ENCODE results near the gene SH3PXD2A. TPM values are rescaled to one million over a fixed set of nuclear protein-coding genes. Genes with fewer than 3 reads are reported as not detected.

The SH3PXD2A gene
- total RNA-seq, 1 experiment from 2014 or later = 54.9 TPM

DNA sequence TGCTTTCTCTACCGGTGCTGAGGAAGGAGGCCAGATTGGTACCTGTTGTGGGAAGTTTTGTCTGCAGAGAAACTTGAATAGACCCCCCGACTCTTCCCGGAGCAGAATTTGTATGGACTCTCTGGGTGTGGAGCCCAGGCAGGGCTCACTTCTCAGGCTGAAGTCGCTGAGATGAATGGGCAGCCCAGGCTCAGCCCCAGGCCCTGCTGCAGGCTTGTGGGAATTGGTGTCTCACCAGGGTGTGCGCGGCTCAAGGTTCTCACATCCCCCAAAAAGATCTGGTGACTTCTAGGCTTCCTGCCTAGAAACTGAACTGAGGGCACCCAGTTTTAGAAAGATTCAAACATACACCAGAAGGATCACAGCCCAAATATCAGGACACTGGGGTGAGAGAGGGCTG lies 258.4 kb downstream of the SH3PXD2A start:
- no peaks in the 10 kb centered on the region for H3K9me3 ChIP-seq (ENCODE audit: low read depth, low read length, poor library complexity, severe bottlenecking)
- CTCF ChIA-PET = no interaction called here
- H3K27ac ChIP-seq (ENCODE audit: low read depth, low read length, poor library complexity, severe bottlenecking) = no peak overlapping the region
- H3K4me1 ChIP-seq (ENCODE audit: insufficient read depth, low read length, poor library complexity, severe bottlenecking) = no peaks in the 10 kb centered on the region
- BruUV-seq (replicated peaks) = no TSS peak
- POLR2A ChIA-PET (ENCODE audit: low non-redundant PET) = no interaction called here
- DNase-seq (ENCODE audit: low spot score) = no peak
- no peak overlapping the region for H3K4me3 ChIP-seq (ENCODE audit: low read depth, low read length, poor library complexity, severe bottlenecking)
- H3K36me3 ChIP-seq (ENCODE audit: insufficient read depth, low read length, poor library complexity, severe bottlenecking) = no peaks in the 10 kb centered on the region
- no peak for TF ChIP-seq EZH2 (IDR thresholded peaks at IDR 0.05; ENCODE audit: borderline replicate concordance, low read depth, low read length, poor library complexity, severe bottlenecking)
- TF ChIP-seq, protein P1, sequence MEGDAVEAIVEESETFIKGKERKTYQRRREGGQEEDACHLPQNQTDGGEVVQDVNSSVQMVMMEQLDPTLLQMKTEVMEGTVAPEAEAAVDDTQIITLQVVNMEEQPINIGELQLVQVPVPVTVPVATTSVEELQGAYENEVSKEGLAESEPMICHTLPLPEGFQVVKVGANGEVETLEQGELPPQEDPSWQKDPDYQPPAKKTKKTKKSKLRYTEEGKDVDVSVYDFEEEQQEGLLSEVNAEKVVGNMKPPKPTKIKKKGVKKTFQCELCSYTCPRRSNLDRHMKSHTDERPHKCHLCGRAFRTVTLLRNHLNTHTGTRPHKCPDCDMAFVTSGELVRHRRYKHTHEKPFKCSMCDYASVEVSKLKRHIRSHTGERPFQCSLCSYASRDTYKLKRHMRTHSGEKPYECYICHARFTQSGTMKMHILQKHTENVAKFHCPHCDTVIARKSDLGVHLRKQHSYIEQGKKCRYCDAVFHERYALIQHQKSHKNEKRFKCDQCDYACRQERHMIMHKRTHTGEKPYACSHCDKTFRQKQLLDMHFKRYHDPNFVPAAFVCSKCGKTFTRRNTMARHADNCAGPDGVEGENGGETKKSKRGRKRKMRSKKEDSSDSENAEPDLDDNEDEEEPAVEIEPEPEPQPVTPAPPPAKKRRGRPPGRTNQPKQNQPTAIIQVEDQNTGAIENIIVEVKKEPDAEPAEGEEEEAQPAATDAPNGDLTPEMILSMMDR (conservative IDR thresholded peaks at IDR 0.05; ENCODE audit: low read depth, low read length) = no peak
- intact Hi-C loops (cut with micrococcal nuclease; ENCODE audit: unreplicated experiment) = loop anchor here (10.0 kb wide), 1 partner anchor 608 kb away; no protein-coding TSS in a partner anchor
- H3K27me3 ChIP-seq (replicated peaks; ENCODE audit: insufficient read depth, low read depth, low read length, poor library complexity) = no peaks in the 10 kb centered on the region

DNA sequence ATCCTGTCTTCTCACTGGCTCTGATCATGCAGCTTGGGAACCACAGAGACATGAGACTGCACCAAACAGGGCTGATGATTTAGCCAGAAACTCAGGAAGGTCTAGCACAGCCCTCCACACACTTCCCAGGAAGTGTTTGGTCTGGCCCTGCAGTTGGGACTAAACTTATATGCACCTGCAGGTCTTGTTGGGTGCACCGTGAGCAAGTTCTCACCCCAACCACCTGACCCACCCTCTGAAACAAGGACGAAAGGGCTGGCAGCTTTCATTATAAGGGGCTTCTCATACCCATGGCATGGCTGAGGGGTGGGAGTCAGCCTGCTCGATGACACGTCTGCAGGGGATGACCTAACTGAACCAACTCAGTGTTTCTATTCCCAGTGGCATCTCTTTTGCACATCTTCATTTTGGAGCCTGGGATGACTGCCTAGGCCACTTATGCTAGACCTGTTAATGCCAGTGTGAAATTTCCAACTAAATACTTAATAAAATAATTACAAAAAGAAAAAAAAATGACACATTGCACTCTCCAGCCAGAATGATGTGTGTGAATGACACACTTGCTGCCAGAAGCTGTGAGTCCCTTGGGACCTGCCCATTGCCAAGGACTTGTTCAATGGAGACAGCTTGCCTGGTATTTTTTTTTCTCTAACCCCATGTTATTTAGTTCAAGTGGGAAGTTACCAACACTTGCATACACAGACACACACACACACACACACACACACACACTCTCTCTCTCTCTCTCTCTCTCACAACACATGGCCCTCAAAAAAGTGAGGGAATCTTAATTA lies 259.2 kb downstream of the SH3PXD2A start:
- CTCF ChIA-PET = no interaction called here
- no peak overlapping the region for H3K4me3 ChIP-seq (ENCODE audit: low read depth, low read length, poor library complexity, severe bottlenecking)
- intact Hi-C loops (cut with micrococcal nuclease; ENCODE audit: unreplicated experiment) = loop anchor here (10.0 kb wide), 1 partner anchor 609 kb away; no protein-coding TSS in a partner anchor
- TF ChIP-seq, protein P1 (conservative IDR thresholded peaks at IDR 0.05; ENCODE audit: low read depth, low read length) = no peak
- H3K9me3 ChIP-seq (ENCODE audit: low read depth, low read length, poor library complexity, severe bottlenecking) = no peaks in the 10 kb centered on the region
- no TSS peak for BruUV-seq (replicated peaks)
- H3K4me1 ChIP-seq (ENCODE audit: insufficient read depth, low read length, poor library complexity, severe bottlenecking) = no peaks in the 10 kb centered on the region
- peak; percentile 39 for DNase-seq (ENCODE audit: low spot score)
- H3K27me3 ChIP-seq (replicated peaks; ENCODE audit: insufficient read depth, low read depth, low read length, poor library complexity) = no peaks in the 10 kb centered on the region
- H3K36me3 ChIP-seq (ENCODE audit: insufficient read depth, low read length, poor library complexity, severe bottlenecking) = no peaks in the 10 kb centered on the region
- POLR2A ChIA-PET (ENCODE audit: low non-redundant PET) = no interaction called here
- H3K27ac ChIP-seq (ENCODE audit: low read depth, low read length, poor library complexity, severe bottlenecking) = no peak overlapping the region

DNA sequence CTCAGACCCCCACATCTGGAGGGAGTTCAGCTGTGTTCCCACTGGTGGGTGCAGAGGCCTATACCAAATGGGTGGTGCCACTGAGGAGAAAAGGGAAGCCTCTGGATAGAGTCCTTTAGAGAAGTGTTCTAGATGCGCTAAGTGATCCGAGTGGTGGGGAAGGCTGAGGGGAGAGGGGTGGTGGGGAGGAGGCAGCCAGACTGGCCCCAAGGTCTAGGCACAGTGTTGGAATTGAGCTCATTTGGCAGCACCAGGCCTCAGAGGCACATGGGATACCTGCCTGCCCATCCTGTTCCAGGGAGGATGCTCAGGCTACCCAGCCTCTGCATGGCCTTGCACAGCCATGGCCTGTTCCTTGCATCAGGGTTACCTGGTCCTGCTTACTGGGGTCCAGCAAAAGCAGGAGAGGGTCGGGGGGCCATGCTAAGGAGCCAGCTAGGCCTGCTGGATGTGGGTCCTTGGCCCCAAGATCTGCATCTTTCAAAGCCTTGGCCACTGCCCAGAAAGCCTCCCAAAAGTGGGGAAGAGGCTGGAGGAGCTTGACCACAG lies 262.3 kb downstream of the SH3PXD2A start:
- Histone ChIP-seq H3K4me1 (ENCODE audit: insufficient read depth, low read length, poor library complexity, severe bottlenecking) (no peaks in the 10 kb centered on the region), H3K36me3 (ENCODE audit: insufficient read depth, low read length, poor library complexity, severe bottlenecking) (no peaks in the 10 kb centered on the region), H3K27ac (ENCODE audit: low read depth, low read length, poor library complexity, severe bottlenecking) (no peak overlapping the region), H3K9me3 (ENCODE audit: low read depth, low read length, poor library complexity, severe bottlenecking) (no peaks in the 10 kb centered on the region), H3K27me3 (replicated peaks; ENCODE audit: insufficient read depth, low read depth, low read length, poor library complexity) (no peaks in the 10 kb centered on the region), H3K4me3 (ENCODE audit: low read depth, low read length, poor library complexity, severe bottlenecking) (no peak overlapping the region)
- CTCF ChIA-PET = interaction anchor here (0.5 to 1.0 kb wide), 4 partner anchors 13 to 716 kb away, joined by 3 to 9 read pairs (median 6); no protein-coding TSS in a partner anchor
- TF ChIP-seq EZH2 (IDR thresholded peaks at IDR 0.05; ENCODE audit: borderline replicate concordance, low read depth, low read length, poor library complexity, severe bottlenecking) = no peak
- TF ChIP-seq, protein P1 (conservative IDR thresholded peaks at IDR 0.05; ENCODE audit: low read depth, low read length) = no peak; the same call in none of the 2 replicates
- intact Hi-C loops (cut with micrococcal nuclease; ENCODE audit: unreplicated experiment) = loop anchor here (2.0 to 10.0 kb wide), 2 partner anchors 176 to 612 kb away; no protein-coding TSS in a partner anchor
- no TSS peak for BruUV-seq (replicated peaks)
- POLR2A ChIA-PET (ENCODE audit: low non-redundant PET) = no interaction called here
- DNase-seq (ENCODE audit: low spot score) = no peak
